TTC549 (cell line): ENCODE results near the gene POC1B.

Source experiments
- FAIRE-seq: peaks from 2 replicates; lab custom pipeline; 2012; peaks lifted over from hg19 to GRCh38; lab: Jason Lieb, UNC

The POC1B gene

DNA sequence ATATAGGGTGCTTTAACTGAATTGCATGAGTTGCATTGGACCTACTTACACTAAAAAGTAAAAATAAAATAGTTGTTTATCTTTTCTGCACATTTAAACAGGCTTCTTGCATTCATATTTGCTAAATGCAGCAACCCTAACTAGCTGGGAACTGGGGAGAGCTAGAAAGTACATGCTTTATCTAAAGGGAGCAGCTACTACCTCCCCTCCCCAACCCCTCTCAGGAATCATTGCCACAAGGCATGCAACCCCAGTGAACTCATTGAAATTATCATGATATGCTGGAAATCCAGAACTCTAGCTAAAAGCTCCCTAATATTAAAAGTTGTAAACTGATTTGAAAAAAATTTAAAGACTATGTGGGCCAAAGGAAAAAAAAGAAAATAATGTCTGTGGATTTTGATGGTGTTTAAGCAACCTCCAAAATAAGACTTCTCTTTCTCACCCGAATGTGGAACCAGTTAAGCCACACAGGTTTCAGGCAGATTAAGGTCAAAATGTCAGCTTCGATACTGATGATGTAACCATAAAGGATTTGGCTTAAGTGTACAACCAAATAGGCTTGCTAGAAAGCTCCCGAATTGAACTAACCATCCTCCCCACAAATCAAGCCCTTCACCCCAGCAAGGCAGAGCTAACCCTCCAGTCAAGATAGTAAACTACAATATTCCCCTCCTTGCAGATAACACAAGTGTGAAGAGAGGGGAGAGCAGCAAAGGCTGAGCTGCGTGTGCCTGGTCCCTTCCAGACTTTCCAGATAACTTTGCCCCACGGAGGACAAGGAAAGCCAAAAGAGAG lies 13.8 kb upstream of the POC1B start:
- FAIRE-seq = no peak

DNA sequence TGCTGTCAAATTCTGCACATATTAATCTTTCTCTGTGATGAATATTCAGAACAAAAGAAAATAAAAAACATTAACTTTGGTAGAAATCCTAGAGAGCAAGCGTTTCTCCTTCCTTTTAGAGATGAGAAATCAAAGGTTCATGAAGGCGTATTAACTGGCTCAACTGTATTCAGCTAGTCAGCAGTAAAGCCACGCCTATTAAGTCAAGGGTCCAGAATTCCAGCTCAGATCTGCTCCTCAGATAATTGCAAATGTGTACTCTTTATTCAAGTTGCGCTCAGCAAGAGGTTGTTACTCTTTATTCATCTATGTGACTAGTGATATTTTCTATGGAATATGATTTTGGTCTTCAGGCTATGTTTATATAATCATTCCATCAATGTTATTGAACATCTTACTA lies 13.1 kb upstream of the POC1B start:
- FAIRE-seq = no peak

DNA sequence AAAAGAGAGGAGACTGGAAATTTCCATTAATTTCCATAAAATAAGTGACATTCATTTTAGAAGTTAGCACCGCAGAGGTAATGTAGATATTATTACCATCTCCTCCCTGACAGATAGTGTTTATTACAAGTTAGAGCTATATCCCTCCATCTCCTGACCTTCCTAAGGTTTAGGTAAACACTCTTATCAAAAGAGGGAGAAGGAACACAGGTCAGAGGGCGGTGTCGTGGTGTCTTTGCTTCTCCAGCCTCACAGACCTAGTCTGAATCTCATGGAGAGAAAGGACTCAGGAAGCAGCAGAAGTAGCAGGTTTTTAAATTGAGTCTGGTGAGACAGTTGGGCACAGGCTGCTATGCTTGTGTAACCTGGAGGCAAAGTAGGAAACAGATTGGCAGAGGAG lies 11.5 kb upstream of the POC1B start:
- no peak for FAIRE-seq

DNA sequence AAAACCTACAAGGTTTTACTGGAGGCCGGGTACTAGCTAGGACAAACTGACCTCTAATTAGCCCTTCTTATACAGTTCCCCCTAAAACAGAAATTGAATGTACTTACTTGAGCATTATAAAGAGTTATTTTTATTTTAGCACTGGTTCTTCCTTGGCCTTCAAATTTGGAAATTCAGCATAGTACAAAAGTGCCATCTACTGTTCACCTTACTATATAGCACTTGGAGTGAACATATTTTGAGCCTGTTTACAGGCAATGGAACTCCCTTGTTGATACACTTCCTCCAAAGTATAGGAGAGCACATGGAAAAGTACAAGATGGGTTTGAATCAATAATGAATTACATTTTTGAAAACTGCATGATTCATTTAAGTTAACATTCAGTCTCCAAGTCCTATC lies 3.9 kb upstream of the POC1B start:
- peak; percentile 87 for FAIRE-seq

DNA sequence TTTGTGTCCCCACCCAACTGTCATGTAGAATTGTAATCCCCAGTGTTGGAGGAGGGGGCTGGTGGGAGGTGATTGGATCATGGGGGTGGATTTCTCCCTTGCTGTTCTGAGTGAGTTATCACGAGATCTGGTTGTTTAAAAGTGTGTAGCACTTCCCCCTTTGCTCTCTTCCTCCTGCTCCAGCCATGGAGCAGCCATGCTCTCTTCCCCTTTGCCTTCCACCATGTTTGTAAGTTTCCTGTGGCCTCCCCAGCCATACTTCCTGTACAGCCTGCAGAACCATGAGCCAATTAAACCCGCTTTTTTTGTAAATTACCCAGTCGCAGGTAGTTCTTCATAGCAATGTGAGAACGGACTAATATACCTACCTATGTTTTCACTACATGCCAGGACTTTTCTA lies 2.6 kb upstream of the POC1B start:
- no peak for FAIRE-seq

DNA sequence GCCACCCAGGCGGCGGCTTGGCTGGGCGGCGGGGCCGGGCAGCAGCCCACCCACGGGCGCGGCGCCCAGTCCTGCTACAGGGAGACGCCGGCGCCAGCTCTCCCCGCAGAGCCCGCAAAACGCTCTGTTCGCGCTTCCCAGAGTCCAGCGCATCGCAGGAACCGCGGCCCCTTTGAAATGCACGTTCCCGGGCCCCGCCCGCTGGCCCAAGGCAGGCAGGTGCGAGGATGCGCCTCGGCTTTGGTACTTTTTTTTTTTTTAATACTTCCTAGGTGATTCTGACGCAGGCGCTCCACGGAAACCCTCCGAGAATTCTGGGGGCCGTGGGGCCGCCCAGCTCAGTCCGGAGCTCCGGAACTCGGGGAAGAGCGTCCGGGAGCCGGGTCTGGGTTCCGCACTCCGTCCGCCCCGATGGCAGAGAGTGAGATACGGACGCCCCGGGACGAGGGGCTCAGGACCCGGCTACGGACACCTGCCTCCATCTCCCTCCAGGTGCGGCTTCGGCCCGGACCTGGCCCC lies 483 bp downstream of the POC1B start:
- FAIRE-seq = no peak

DNA sequence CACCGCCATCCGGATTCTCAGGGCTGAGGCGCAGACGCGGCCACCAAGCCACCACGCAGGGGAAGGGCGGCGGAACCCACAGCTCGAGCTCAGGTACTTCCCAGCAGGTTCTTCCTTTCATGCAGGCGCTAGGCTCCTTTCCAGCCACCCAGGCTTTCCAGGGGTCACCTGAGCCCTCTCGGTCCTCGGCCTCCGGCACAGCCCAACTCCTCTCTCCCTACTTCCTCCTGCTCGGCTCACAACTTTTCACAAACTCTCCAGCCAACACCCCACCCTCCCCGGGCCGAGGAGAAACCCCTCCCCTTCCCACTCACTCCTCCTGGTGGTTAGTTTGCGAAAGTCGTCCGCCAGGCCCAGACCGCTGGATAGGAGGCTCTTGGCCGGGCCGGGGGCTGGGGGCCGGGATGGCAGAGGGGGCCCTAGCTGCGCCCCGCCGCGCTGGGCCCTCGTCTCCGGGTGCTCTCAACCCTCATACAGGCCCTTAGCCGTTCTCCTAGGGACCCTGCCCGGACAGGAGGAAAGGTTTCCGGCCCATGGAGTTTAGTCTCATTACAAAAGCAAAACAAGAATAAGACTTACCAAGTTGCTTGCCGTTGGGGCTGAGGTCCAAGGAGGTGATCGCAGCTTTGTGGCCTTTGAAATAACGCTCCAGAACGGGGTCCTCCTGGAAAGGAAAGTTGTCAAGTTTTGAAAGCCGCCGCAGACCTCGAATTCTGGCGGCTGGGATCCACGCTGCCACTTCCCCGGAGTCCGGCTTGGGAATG lies 1.1 kb downstream of the POC1B start, which contains the start of gene GALNT4:
GALNT4 (minus strand) TSS at position 256 of the 764 bp plus-strand sequence; CDS start at position 9, 247 bp downstream.
- no peak for FAIRE-seq

DNA sequence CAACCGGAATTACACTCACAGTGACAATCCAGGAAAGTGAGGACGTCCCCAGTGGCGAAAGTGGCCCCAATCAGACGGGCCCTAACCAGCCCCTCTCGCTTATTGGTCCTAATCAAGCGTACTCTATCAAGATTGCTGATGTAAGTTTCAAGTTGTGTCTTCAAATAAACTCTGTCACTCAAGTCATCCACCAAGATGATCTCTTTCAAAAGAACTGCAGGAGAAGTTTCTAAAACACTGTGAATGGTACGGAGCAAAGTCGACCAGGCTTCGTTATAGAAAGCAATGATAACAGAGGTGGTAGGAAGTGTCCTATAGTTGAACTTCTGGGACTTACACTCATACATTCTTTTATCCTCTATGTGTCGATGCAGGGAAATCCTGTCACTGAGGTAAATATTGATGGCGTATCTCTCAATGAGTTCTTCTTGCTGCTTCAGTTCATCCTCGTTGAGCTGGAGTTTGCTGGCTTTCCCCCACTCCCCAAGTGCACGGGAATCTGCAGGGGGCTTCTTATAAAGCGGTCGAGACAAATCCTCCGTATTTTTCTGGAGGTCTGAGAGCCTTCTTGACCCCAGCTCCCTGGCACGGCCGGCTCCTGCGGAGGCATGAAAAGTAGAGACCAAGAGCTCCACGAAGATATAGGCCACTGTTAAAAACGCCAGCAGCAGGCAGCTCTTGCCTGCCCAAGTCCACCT lies 1.9 kb downstream of the POC1B start:
- FAIRE-seq = no peak

DNA sequence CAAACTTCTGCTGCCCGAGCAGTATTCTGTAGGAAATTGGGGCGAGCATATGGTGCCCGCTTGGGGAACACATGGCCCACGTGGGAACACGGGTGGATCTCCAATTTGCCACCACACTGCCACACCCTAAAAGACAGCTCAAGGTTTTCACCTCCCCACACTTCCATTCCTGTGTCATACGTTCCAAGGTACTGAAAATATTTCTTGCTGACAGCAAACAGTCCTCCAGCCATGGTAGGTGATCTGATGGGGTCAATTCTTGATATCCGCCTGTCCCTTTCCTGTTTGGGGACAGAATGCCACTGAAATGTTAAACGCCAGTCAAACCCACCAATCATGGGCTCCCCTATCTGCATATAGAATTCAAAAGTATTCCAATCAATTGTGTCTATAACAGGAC lies 2.5 kb downstream of the POC1B start:
- no peak for FAIRE-seq

DNA sequence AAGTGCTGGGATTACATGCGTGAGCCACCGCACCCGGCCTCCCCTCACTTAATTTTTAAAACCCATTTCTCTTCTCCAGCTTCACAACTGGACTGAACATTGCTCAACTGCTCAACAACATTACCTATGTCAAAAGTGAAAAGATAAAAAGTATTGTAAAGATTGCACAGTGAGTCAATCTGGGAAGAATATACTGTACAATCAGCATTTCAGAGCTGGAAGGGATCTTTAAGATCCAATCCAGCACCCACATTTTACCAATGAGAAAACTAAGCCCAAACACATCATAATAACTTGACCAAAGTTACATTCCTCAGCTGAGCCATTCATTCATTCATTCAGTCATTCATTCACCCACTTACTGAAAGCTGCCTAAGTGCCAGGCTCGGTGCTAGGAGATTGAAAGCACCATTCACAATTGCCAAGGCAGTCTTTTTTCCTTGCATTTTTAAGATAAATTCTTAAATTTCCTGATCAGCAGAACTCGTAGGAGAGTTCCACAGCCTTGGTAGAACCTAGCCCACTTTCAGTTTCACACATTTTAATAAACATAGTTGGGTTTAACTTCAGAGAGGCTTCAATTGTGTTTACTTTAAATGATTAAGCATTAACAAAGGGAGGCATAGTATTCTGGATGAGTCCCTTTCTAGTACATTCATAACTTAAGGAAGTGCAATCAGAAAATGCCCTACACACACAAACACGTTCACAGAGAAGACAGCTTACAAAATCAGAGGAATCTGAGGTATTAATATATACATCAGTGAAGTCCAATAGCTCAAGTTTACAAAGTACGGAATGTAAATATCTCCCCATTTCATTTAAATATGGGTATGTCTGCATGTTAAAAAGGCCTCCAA lies 4.3 kb downstream of the POC1B start:
- no peak for FAIRE-seq

DNA sequence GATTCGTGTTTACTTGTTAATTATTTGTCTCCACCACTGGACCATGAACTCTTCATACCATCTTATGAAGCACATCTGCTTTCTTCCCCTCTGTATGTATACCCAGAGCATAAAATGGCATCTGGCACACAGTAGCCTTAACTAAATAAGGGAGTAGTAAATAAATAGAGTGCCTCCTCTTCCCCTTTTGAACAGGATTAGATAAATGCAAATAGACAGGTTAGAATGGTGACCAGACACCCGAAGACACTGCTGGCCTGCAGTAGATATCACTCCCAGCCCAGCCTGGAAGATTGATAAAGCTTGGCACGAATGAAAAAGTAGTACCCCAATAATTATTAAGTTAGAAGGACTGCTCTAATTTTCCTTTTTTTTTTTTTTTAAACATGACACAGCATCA lies 8.1 kb downstream of the POC1B start:
- FAIRE-seq = no peak

DNA sequence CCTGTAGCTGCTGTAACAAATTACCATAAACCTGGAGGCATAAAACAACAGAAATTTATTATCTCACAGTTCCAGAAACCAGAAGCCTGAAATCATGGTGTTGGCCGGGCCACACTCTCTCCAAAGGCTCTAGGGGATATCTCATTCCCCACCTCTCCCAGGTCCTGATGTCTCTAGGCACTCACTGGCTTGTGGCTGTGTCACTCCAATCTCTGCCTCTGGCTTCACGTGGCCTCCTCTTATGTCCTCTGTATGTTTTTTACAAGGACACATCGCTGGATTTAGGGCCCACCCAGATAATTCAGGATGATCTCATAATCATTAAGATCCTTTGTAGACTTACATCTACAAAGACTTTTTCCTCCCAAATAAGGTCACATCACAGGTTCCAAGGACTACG lies 9.2 kb downstream of the POC1B start:
- FAIRE-seq = no peak

DNA sequence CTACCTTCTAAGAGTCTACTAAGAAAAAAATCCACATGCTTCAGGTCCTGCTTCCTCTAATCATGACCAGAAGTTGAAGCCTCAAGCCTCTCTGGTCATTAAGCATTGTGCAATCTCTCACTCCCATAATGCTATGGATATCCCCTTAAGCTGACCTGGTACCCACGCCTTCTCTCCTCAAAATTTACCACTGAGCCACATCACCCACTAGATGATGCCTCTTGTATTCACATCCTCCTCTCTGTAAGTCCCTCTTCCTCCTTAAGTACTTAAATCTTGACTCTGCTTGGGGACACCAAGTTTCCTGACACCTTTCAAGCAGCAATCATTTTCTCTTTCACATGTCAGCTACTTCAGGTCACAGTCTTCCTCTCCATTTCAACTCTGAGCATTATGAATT lies 11.1 kb downstream of the POC1B start:
- no peak for FAIRE-seq

DNA sequence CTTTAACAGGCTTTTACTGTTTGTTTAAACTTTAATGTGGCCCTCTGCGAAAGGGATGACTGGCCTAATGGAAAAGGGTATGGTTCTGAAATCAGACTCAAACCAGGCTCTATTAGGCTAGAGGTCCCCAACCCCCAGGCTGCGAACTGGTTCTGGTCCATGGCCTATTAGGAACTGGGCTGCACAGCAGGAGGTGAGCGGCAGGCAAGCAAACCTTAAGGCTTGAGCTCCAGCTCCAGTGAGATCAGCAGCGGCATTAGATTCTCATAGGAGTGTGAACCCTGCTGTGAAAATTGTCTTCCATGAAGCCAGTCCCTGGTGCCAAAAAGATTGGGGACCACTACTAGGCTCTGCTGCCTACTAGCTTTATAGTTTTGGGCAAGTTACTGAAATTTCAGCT lies 12.3 kb downstream of the POC1B start:
- FAIRE-seq = no peak

DNA sequence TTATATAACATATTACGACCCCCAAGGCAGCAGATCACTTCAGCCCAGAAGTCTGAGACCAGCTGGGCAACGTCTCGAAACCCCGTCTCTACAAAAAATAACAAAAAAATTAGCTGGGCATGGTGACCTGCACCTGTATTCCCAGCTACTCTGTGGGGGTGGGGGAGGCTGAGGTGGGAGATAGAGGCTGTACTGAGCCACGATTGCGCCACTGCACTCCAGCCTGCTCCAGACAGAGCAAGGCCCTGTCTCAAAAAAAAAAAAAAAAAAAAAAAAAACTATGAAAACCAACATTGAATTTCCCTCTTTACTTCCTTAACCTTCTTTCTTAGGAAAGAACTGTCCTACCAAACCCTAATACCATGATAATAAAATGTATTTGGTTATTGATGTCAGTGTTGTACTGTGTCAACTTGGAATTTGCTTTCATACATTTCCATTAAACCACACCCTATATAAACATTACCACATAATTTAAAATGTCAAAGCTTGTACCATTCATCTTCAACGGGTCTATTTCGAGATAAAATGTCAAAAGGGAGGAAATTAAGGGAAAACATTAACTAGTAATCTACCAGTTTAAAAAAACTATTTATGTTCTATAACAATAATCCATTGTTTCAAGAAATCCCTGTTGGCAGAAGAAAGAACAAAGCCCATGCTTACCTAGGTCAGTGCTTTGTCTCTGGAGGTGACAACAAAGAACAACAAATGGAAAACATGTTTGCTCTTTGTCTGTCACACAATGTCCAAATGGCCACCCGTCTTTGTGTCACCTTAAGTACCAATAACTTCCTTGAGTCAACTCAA lies 18.6 kb downstream of the POC1B start:
- FAIRE-seq = no peak

DNA sequence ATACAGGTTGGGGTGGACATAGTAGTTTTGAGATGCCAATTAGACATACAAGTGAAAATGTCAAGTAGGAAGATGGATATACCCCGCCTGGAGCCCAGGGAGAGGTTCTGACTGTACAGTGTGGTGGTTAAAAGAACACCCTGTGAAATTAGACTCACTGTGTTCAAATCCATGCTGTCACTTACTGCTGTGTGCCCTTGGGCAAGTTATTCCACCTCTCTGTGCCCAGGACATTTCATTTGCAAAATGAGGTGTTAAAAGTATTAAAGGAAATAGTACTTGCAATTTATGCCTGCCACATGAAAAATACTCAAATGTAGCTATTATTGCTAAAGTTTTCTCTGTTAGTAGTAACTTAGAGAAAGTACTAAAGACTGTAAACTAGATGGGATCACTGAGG lies 19.8 kb downstream of the POC1B start:
- no peak for FAIRE-seq

DNA sequence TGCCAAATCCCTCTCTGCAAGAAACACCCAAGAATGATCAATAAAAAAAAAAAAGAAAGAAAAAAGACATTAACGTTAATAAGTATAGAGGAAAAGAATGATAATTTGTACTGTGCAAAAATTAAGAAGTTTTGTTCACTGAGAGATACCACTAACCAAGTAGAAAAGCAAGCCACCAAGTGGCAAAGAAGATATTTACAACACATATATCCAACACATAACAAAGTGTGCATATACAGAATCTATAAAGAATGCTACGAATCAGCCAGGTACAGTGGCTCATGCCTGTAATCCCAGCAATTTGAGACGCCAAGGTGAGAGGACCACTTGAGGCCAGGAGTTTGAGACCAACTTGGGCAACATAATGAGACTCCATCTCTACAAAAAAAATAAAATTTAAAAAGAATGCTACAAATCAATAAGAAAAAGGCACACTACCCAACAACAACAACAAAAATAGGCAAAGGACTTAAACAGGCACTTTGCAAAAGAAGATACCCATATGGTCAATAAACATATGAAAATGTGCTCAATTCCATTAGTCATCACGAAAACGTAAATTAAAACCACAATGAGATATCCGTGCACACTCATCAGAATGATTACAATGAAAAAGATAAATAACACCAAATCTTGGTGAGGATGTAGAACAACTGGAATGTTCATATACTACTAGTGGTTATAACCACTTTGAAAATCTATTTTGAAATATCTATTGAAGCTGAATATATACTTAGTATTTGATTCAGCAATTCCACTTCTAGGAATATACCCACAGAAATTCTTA lies 21.1 kb downstream of the POC1B start:
- FAIRE-seq = no peak

DNA sequence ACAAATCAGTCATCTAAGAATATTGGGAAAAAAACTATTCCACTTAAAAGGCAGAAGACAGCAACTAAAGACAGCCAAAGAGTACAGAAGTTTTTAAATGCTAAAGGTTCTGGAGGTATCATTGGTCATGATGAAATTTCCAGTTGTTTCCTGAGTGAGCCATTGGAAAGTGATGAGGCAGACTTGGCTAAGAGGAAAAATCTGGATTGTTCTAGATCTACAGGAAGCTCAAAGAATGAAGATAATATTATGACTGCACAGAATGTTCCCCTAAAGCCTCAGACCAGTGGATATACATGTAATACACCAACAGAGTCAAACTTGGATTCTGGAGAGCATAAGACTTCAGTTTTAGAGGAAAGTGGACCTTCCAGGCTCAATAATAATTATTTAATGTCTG lies 24.1 kb downstream of the POC1B start:
- no peak for FAIRE-seq

DNA sequence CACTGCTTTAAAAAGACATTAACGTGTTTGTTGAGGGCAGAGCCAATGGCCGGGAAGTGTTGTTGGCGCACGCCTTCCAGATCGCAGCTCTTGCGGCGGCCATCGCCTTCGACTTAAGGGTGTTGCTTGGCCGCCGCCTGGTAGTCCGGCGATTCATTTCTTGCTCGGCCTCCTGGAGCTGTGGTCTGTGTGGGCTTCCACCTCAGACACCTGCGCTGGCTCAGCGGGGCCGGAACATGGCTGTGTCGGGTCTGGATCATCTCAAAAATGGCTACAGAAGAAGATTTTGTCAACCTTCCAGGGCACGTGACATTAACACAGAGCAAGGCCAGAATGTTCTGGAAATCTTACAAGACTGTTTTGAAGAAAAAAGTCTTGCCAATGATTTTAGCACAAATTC lies 26.0 kb downstream of the POC1B start:
- no peak for FAIRE-seq

DNA sequence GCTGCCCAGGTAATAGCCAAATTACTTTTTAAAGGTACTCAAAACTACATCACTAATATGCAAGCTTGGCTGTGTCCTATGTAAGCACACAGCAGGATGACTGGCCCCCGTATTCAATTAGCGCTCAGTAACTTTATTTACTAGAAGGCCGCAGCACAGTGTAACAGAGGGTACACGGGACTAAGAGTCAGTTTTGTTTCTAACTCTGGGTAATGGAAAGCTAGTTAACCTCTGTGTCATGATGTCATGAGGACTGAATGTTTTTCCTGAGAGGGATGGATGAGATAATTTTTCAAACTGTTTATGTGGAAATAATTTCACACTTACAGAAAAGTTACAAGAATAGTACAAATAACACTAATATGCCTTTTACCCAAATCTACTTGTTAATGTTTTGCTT lies 28.4 kb downstream of the POC1B start:
- FAIRE-seq = no peak
